ENCODE data around the gene GINS2. TPM values are rescaled to one million over a fixed set of nuclear protein-coding genes. Genes with fewer than 3 reads are reported as not detected.

GINS2 gene
- total RNA-seq, 1 experiment from 2014 or later, result 50.8 TPM

- DNase-seq (ENCODE audit: low spot score), result no peak
Measured at GRCh38 chr16:85716022-85716679, 27.4 kb upstream of the GINS2 start.

DNA sequence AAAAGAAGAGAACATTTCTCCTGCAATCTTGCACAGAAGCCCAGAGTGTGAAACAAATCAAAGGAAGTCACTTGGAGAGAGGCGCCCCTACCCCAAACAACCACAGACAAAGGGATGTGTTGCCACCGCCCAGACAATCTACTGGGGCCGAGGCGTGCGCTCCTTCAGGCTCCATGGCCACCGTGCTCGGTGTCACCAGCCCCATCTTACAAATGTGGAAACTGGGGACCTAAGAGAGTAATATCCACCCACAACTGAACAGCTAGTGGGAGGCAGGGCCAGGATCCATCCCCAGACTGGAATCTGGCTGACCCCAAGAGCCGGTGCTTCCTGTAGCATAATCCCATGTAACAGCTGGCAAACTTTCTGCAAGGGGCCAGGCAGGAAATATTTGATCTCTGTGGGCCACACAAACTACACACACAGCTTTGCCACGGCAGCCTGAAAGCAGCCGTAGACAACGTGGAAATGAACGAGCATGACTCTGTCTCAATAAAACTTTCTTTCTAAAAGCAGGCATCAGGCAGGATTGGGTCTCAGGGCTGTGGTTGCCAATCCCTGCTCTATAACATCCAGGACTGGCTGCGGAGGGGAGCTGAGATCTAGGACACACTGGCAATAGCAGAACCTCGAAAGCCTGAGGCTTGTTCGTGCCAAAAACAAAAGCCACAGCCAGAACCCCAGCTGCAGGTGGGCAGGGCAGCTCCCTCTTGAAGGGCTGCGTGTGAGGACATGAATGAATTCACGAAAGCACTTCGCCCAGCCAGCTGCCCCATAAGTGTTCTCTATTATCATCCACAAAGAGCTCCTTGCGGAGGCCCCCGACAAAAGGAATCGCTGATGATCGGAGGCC is 26.6 kb upstream of the GINS2 start:
- no peak for DNase-seq (ENCODE audit: low spot score)

- no peak for DNase-seq (ENCODE audit: low spot score)
Measured at GRCh38 chr16:85712801-85713200, 24.0 kb upstream of the GINS2 start.

GRCh38 chr16:85711982-85712587 is 23.3 kb upstream of the GINS2 start:
- no peak for DNase-seq (ENCODE audit: low spot score)

DNA sequence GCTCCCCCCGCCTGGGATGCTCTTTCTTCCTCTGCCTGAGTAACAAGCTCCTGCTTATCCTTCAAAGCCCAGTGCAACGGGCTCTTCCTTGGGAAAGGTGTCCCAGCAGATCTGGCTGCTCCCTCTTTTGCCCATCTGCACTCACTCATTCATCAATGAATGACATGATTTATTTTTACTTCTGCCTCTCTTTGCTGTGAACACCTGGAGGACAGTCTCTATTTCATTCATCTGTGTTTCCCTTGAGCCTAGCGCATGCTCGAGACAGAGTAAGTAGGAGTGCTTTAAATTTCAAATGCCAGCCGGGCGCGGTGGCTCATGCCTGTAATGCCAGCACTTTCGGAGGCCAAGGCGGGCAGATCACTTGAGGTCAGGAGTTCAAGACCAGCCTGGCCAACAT is 22.0 kb upstream of the GINS2 start:
- DNase-seq (ENCODE audit: low spot score), result no peak

DNA sequence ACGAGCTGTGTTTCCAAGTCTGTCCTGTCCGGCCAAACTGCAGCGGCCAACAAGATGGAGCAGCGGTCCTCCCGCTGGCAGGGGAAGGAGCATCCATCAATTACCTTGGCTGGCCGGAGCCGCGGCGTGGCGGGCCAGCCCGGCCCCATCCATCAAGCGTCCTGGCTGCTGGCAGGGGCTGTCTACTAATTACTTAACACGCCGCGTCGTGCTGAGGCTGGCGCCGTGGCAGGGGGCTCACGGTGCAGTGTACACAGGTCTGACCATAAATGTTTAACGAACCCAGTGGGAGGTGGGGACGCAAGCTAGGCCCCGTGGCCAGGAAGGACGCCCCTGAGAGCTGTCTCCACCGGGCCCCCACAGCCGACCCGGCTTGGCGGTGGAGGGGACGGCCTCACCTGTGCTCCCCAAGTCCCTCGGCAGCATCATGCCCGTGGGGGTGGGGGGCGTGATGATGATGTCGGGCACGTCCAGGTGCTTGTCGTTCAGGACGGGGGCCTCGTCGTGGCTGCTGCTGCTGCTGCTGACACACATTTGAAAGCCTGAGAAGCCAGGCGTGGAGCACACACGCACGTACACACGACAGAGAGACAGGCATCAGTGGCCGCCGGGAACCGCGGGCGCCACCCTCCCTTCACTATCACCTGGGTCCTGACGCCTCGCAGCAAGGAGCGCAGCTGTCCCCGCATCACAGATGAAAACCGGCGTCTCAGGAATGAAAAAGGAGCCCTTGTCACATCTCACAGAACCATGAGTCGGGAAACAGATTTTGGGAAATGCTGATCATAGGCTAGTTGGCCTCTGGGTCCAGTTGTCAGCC is 21.2 kb upstream of the GINS2 start:
- no peak for DNase-seq (ENCODE audit: low spot score)

DNA sequence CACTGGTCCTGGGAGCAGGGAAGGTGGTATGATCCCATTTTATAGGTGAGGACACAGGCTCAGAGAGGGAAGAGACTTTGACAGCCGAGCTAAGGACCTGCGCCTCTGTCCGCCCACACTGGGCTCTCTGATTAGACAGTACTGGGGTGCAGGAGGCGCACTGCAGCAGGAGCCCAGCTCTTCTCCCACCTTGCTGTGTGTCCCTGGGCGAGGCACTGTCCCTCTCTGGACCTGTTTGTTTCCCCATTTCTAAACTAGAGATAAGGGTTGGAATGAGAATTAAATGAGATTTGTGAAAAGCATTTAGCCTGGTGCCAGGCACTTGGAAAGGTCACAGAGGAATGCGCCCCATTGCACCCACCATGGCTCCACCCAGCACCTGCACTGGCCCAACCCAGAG is 19.6 kb upstream of the GINS2 start:
- no peak for DNase-seq (ENCODE audit: low spot score)

DNA sequence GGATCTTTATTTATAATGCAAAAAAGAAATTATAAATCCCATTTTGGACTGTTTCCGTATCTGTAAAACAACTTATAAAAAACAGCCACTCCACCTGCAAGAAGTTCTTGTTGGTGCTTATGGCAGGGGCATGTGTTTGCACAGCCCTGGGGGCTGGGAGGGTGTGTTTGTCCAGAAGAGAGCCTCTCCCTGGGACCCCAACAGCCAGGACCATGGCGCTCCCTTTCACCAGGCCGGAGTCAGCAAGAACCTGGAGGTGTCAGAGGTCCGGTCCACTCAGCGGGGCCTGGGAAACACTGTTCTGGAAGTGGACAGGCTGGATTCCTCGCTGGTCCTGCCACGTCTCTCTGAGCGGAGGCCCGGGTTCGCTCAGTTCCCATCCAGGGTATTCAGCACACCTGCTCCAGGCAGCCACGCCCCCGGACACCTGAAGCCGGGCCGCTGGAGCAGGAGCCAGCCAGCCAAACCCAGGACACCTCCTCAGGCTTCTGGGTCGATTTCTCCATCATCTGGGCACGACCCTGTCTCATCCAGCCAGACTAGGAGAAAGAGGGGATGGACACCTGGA is 18.9 kb upstream of the GINS2 start:
- DNase-seq (ENCODE audit: low spot score), result no peak

DNA sequence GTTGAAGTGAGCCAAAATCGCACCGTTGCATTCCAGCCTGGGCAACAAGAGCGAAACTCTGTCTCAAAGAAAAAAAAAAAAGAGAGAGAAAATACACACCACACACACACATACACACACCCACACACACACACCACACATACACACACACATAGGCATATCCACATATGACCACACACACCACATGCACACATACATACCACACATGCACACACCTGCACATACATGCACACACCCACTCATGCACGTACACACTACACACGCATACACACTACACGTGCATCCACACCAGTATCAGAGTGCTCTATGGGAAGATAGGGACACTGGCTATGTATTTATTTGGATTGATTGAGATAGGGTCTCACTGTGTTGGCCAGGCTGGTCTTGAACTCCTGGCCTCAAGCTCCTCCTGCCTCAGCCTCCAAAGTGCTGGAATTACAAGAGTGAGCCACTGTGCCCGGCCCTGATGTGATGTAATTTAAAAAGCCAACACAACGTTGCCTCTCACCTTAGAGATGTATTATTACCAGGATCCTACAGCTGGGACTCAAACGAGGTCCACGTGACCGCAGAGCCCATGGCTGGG is 17.8 kb upstream of the GINS2 start:
- no peak for DNase-seq (ENCODE audit: low spot score)

DNA sequence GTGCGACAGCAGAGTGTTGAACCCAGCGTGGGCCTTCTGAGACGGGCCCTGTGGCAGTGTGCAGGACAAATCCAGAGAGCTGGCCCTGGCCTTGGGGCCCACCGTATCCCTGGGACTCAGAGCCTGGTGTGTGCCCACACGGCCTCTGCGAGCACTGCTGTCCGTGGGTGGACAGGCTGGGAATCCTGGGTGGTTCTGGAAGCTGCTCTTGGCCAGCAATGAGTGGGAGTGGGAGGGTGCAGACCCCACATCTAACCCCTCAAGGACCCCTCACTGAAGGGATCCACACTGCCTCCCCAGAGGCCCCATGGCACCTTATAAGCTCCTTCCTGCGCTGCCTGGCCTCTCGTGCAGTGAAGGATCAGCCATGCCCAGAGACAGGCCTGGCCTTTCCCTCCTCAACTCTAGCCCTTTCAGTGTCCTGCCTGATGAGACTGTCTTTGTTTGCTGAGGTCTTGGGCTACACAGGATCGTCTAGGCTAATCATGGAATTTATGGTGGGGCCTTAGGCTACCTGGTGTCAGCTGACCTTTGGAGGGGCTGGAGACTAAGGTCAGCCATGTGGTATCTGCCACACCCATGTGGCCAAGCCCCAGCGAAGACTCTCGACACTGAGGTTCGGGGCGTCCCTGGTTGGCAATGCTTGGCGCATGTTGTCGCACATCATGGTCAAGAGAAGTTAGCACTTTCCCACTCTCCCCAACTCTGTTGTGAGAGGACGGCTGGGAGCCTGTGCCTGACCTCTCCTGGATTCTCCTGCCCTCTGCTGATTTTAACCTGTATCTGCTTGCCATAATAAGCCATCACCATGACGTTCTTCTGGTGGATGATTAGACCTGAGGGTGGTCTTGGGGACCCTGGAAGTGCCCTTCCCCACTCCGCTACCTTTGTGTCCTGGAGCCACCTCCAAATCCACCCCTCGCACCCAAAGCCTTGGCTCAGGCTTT is 16.4 kb upstream of the GINS2 start:
- no peak for DNase-seq (ENCODE audit: low spot score)

GRCh38 chr16:85704011-85704410 is 15.3 kb upstream of the GINS2 start:
- DNase-seq (ENCODE audit: low spot score), result no peak

- peak; percentile 69 for DNase-seq (ENCODE audit: low spot score)
Measured at GRCh38 chr16:85699628-85700027, 10.9 kb upstream of the GINS2 start.

- DNase-seq (ENCODE audit: low spot score), result no peak
Measured at GRCh38 chr16:85698935-85699558, 10.3 kb upstream of the GINS2 start.

DNA sequence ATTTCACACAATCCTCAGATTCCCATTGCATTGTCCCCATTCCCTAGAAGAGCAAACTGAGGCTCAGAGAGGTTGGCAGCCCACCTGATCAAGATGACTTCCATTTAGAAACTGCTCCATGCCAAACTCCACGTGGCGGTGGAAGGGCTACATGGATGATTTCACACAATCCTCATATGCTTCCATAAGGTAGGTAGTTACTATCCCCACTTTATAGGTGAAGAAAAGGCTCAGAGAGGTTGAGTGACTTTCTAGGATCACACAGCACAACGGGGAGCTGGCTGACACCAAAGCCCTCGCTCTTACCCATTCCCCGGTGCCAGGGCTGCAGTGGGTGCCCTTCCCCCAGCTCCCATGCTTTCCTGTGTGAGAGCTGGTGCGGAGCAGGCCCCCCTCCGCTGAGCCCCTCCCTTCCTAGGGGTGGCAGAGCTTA is 9.7 kb upstream of the GINS2 start:
- DNase-seq (ENCODE audit: low spot score), result no peak

DNA sequence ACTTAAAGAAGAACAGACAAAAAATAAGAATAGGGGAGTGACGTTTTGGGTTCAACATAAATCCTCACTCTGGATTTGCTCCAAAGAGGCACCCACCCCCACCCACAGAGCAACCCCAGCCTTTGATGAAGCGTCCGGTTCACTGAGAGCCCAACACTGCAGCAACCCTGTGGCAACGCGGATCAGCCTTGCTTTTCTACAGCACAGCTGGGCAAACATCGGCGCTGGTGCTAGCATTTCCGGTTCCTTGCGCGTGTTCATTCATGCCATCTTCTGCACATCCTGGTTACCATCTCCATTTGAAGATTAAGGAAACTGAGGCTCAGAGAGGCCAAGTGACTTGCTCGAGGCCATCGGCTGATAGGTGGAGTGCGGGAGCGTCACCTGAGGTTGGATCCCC is 8.7 kb upstream of the GINS2 start:
- no peak for DNase-seq (ENCODE audit: low spot score)

DNA sequence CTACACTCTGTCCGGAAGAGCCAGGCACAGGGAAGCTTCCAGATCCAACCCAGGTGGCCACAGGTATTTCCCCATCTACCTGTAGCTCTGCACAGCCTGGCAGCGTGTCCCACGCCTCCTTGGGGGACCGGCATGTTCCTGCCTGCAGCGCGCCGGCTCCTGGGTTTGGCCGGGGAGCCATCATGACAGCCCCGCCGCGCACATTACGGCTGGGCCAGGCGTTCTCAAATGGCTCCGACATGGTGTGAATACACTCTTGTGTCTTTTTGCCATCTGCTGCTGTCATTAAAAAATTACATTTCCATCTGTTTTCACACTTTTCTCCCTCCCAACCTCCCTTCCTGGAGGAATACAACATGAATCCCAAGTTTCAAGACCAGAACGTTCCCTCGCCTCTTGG is 8.0 kb upstream of the GINS2 start:
- DNase-seq (ENCODE audit: low spot score), result no peak

DNA sequence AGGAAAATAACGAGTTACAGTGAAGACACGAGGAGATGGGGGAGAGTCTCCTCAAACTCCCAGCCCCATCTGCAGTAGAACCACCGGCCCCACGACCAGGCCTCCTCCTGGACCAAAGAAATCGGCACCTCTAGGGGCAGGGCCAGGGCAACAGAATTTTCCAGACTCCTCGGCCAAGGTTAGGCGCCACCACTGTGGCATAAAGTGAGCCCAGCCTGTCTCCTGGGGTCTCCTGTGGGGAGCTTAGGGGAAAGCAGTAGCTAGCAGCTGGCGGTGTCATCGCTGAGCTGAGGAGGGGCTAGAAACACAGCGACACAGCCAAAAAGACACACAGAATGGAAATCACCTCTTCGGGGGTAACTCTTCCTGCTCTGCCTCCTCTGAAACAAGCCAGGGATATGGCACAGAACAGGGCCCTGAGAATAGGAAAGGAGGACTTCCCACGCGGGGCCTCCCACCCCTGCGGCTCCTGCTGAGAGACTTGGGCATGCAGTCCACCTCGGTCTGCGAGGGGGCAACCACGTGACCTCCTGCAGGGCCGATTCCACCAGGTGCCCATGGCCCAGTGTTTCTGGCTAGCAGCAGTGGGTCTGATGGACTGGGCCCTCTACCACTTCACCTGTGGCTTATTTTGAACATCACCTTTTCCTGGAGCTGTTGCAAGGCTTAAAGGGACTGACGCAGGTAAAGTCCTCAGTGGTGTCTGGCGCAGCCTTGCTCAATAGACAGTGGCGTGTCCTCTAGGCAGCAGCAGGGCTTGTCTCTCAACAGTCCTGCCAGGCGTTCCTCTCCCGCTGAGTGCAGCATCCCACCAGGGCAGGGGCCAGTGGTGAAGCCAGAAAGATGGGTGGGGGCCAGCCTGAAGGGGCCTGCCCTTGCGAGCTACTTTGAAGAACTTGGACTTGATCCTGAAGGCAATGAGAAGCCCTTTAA is 6.7 kb upstream of the GINS2 start:
- DNase-seq (ENCODE audit: low spot score), result no peak

- DNase-seq (ENCODE audit: low spot score), result no peak
Measured at GRCh38 chr16:85690469-85691064, 1.8 kb upstream of the GINS2 start.
